Dedifferentiated amniotic fluid mesenchymal stem cell (primary cell): ENCODE results near the gene SULT6B1.
"Not testable (repeated sequence)": the region's sequence is repeated elsewhere in the genome, so short reads cannot be mapped to it uniquely, and the experiment has no call there.

Experiments used
- DNase-seq: peaks from one replicate; pipeline ENCODE4 v3.0.0-alpha.2; 2016; ENCODE audit errors: extremely low spot score

The SULT6B1 gene

GRCh38 chr2:37196320-37197195, 8.1 kb upstream of the SULT6B1 start, which contains the start of gene CEBPZOS:
Gene CEBPZOS, plus strand, starts transcription at chr2:37196496. Its CDS starts 3,209 bp downstream, at chr2:37199705.
- DNase-seq = peak; percentile 54

GRCh38 chr2:37195862-37196319, 7.4 kb upstream of the SULT6B1 start:
- DNase-seq = not testable (repeated sequence)

DNA sequence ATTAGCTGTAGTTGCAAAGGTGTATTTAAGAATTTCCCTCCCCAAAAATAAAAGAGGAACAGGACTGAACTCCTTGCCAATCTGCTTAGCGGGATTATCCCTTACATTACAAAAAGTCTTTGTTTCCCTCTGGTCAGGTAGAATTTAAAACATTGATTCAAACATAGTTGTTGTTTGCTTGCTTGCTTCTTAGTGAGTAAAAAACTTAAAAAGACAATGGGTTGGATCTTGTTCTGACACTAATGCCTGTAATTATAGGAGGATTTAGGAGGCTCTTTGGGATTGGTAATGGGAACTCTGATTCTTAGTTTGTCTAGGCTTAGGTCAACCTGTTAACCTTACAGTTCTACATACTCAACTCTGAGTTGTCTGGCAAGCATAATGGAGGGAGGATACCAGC, 4.1 kb upstream of the SULT6B1 start:
- no peak for DNase-seq

DNA sequence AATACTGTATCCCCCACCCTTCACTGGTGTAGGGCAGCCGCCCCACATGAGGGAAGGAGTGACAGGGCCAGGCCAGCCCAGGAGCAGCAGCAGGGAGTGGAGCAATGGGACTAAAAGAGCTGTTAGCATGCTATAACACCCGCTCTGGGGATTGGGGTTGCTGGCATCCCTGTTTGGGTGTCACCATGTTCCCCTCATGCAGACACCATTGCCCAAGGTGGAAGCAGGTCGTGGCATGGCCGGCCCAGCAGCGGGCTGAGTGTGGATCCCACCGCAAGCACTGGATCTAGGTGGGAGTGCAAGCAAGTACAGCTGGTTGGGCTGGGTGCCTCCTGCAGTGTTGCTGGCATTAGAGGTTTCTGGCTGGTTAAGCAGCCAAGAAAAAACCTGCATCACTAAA, 3.3 kb upstream of the SULT6B1 start:
- DNase-seq = no peak

DNA sequence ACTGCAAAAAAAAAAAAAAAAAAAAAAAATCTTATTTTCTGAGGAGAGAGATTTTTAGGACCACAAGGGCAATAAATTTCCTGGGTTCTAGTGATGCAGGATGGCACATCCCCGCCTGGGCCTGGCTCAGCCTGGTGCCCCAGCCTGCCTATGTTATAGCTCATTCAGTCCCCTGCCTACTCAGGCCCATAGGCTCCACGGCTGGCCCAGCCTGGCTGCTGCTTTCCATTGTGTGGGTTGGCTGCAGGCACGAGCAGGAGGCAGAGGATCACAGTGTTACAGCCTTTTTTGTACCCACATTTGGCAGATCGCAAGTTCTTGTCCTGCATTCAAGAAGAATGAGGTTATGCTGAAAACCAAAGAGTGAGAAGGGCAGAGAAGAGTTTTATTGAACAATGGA, 2.8 kb upstream of the SULT6B1 start:
- no peak for DNase-seq

DNA sequence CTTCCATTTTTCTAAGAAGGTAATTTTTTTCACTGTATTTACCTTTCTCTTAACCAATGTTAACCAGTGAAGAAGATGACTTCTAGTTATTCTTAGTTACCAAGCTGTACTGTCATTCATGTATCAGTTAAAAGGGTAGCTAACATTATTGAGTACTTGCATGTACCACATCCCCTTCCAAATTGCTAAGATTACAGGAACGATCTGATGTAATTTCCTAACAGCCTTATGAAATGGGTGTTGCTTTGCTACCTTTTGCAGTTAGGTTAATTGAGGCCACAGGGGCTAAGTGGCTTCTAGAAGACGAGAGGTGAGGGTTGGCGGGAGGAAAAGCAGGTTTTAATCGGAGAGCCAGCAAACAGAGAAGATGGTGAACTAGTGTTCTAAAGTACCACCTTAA, 1.8 kb upstream of the SULT6B1 start:
- DNase-seq = no peak

DNA sequence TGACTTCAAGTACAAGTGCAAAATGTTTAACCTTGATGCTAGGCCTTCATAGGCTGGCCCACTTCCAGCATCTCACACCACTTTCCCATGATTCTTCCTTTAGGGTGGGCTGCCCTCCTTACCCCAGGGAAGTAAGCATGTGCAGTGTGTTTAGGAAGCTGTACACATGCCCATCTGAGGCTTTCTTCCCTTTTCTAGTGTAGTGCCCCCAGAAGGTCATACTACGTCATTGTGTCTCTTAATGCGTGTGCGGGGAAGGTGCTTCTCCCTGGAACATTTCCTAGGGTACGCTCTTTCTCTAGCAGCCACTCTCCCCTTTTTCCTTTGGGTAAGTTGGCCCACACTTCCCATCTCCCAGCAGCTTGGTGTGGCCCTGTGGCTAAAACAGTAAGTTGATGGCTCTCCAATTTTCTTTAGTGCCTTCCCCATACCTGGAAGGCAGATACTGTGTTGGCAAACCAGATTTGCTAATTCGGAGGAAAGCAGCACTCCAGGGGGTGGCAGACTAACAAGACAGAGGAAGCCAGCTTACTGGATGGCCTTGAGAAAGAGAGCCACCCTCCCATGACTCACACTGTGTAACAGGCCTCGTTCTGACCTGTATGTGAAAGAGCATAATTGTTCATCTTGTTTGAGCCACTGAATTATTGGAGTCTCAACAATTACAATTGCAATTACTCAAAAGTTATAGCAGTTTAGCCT, 1.1 kb upstream of the SULT6B1 start:
- no peak for DNase-seq

DNA sequence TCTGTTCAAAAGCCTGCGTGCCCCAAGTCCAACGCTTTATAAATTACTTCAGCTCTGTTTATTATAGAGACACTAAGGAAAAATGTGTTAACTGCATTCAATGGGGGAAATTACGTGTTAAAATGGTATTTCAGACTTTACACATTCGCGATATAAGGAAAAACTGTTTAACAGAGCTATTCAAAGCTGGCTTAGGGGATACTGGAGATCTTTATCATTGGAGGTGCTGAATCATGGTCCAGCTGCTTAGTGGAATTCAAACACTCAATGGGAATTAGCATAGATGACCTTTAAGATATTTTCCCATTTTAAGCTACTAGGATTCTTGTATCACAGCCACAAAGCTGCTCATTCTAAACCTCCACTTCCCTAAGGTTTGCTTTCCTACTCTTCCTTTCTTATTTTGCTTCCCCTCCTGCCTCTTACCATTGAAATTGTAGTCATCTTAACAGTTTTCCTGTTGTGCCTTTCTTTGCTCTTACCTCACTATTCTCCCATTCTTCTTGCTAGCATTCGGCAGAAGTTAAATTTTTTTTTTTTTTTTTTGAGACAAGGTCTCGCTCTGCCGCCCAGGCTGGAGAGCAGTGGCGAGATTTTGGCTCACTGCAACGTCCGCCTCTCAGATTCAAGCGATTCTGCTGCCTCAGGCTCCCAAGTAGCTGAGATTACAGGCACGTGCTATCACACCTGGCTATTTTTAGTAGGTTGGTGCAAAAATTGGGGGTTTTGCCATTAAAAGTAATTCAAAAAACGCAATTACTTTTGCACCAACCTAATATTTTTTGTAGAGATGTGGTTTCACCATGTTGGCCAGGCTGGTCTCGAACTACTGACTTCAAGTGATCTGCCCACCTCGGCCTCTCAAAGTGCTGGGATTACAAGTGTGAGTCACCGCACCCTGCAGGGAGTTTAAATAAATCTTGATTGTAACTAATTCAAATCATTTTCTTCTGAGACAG, 6.5 kb downstream of the SULT6B1 start:
- no peak for DNase-seq

DNA sequence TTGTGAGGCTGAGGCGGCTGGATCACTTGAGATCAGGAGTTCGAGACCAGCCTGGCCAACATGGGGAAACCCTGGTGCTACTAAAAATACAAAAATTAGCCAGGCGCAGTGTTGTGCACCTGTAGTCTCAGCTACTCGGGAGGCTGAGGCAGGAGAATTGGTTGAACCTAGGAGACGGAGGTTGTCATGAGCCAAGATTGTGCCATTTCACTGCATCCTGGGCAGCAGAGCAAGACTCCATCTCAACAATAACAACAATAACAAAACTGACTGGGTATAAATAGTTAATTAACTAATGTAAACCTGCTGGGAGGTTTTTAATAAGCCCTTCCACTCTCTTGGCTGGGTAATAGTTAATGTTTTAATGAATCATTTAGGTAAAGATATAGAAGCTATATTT, 7.8 kb downstream of the SULT6B1 start:
- no peak for DNase-seq

GRCh38 chr2:37180006-37180639, 8.3 kb downstream of the SULT6B1 start:
- DNase-seq = no peak

DNA sequence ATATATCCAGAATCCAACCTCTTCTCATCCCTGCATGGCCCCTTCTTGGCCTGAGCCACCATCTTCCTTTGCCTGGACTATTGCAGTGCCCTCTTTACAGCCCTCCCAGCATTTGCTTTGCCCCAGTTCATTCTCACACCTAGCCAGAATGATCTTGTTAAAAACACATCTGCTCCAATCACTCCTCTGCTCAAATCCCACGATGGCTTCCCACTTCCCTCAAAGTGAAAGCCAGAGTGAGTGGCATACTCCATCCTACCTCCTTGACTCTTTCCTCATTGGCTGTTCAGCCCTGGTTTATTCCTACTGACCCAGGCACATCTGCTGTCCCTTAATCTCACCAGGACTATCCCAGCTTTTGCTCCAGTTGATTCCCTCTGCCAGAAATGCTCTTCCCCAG, 14.7 kb downstream of the SULT6B1 start:
- DNase-seq = no peak

- DNase-seq = no peak
Measured at GRCh38 chr2:37171624-37171950, 16.9 kb downstream of the SULT6B1 start.

DNA sequence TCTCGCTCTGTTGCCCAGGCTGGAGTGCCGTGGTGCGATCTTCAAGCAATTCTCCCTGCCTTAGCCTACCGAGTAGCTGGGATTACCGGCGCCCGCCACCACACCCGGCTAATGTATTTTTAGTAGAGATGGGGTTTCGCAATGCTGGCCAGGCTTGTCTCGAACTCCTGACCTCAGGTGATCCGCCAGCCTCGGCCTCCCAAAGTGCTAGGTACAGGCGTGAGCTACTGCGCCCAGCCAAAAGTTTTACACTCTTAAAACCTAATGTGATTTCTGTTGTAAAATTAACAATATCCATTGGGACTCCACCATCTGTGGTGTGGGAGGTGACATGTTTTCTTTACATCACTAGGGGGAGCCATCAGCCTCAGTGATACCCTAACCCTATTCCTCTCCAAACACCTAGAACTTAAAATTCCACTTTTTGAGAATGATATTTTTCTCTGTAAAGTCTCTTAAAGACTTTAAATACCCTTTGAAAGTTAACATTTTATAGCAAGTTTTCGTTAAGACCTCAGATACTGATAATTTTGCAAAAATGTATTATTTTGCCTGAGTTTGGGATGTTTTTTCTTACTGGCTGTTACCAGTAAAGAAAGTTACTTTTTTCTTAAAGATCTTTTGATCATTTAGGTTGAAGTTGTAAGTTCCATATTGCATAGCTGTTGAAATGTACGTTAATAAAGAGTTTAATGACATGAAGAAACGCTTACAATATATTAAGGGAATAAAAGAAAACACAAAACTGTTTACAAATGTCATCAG, 20.1 kb downstream of the SULT6B1 start:
- DNase-seq = peak; percentile 40

GRCh38 chr2:37167636-37168180, 20.8 kb downstream of the SULT6B1 start:
- no peak for DNase-seq

DNA sequence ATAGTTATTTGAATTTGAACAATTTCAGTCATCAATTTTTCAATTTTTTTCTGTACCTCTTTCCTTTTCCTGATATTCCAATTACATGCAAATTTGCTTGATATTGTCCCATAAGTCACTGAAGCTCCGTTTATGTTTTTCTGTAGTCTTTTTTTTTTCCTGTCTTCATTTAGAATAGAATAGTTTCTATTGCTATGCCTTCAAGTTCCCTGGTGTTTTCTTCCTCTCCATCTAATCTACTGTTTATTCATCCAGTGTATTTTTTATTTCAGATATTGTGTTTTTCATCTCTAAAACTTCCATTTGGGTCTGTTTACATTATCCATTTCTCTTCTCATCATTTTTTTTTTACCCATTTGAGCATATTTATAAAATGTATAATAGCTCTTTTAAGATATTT, 23.7 kb downstream of the SULT6B1 start:
- DNase-seq = no peak

DNA sequence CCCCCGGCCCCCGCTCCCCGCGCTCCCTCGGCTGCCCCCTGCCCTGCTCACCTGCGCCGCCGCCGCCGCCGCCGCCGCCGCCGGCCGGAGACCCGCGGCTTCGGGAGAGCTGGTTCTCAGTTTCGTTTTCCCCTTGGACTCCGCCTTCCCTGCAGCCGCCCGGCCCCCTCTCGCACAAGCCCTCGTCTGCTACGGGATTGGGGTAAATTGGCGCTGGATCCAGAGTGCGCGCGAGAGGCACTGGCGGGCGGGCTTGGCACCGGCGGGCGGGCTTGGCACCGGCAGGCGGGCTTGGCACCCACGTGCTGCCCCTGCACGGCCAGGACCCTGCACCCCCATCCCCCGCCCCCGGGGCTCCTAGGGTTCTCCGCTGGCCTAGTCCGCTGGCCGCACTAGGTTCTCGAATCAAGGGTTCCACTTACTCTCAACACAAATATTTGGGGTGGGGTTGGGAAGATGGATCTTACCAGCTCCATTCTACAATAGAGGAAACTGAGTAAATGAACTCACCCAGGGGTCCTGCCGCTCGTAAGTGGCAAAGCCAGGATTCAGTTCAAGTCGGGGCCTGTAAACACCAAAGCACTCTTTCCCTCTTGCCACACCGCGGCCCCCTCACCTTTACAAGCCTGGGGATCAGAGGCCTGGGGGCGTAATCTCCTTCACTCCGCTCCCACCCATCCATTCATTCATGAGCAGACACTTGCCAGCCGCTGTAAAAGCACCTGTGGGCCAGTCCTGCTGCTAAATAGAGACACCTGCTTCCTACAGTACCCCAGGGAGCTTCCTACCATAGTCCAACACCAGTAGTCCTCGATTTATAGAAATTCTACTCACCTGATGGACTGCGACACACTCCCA, 31.4 kb downstream of the SULT6B1 start, which contains the start of gene EIF2AK2:
Gene EIF2AK2, minus strand, starts transcription at position 124 of the 858 bp plus-strand sequence. CDS start 9,174 bp downstream, outside the sequence.
- peak; percentile 91 for DNase-seq

- peak; percentile 23 for DNase-seq
Measured at GRCh38 chr2:37156071-37156856, 32.2 kb downstream of the SULT6B1 start.

DNA sequence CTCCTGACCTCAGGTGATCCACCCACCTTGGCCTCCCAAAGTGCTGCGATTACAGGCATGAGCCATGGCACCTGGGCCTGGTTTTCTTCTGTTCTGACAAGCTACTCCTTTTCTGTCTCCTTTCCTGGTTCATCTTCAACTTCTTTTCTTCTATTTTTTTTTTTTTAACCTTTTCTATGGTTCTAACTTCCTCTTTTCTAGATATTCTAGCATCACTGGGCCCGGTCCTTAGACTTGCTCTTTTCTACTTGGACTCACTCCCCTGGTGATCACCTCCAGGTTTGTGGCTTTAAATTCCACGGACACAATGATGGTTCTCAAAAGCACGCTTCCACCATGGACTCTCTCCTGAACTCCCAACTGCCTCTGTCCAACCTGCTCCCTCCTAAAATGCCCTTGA, 33.7 kb downstream of the SULT6B1 start:
- DNase-seq = no peak
